HG03097 (cell line): ENCODE measurements around the gene CACNA1A.

Experiments
- ATAC-seq: cut with Tn5 transposase; IDR thresholded peaks from one replicate; pipeline ENCODE4 v1.9.1; 2021; ENCODE audit not compliant: unreplicated experiment, low FRiP score

The CACNA1A gene

DNA sequence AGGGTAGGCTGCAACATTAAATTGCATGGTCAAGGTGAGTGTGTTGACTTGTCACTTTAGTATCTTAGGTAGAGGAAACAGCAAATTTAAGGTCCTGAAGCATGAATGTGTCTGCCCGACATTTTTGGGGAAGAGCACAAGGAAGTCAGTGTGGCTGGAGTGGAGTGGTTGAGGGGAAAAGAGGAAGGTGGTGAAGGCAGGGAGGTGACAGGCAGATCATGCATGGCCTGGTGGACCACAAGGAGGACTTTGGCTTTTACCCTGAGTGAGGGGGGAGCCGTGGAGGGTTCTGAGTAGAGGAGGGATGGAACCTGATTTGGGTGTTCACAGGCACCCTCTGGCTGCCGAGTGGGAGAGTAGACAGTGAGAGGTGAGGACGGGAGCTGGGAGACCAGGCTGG lies 188.1 kb downstream of the CACNA1A start:
- ATAC-seq: no peak

DNA sequence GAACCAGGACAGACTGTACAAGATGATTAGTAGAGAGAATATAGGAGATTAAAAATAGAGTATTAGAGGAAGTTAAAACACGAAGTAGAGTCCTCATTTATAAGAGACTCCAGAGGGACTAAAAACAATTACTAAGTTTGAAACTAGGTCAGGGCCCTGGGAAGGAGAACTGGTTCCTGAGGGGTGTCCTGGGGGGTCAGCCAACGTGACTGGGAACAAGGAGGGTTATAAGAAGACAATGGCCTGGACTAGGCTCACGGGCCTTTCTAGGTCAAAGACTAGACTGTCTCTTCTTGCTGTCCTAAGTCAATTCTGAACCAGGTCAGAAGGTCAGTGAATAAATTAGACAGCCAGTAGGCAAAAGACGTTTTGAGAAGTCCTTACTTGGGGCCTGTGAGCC lies 190.8 kb downstream of the CACNA1A start:
- ATAC-seq: no peak

DNA sequence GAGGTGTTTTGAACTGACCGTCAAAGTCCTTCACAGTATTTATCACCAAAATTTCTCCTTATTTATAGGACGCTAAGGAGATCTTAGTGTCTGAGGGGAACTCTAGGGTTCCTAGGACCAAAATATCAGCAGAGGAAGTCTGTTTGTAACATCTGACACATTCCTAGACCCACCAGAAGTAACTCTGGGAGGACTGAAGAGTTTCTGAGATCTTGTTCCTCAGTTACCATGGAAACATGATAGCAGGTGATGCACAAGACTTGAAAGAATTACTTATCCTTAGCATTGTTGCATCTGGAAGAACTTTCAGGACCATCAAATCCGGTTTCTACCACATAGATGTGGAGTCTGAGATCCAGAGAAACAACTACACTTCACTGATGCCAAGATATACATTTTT lies 191.5 kb downstream of the CACNA1A start:
- no peak for ATAC-seq

DNA sequence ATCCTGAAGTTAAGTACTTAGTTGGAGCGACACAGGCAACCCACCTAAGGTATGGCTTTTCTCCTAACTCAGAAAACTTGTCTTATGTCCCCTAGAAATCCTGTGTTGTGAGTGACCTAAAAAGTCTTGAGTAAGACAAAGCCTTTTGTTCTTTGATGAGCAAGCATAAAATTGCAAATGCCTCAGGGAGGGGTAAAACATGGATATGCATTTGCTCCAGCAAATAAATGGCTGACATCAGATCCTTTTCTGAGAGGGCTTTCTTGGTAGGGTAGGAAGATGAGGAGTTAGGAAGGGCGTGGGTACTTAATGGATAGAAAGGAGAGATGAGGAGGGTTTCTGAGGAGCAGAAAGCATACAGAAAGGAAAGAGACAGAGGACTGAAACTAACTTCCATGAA lies 192.4 kb downstream of the CACNA1A start:
- no peak for ATAC-seq

DNA sequence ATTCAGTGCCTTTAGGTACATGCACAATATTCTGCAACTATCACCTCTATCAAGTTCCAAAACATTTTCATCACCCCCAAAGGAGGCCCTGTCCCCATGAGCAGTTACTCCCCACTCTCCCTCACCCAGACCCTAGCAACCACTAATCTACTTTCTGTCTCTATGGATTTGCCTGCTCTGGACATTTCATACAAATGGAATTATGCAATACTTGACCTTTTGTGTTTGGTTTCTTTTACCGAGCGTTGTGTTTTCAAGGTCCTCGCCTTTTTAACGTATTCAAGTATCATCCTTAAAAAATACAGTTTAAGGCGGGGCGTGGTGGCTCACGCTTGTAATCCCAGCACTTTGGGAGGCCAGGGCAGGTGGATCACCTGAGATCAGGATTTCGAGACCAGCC lies 196.4 kb downstream of the CACNA1A start:
- ATAC-seq: no peak

DNA sequence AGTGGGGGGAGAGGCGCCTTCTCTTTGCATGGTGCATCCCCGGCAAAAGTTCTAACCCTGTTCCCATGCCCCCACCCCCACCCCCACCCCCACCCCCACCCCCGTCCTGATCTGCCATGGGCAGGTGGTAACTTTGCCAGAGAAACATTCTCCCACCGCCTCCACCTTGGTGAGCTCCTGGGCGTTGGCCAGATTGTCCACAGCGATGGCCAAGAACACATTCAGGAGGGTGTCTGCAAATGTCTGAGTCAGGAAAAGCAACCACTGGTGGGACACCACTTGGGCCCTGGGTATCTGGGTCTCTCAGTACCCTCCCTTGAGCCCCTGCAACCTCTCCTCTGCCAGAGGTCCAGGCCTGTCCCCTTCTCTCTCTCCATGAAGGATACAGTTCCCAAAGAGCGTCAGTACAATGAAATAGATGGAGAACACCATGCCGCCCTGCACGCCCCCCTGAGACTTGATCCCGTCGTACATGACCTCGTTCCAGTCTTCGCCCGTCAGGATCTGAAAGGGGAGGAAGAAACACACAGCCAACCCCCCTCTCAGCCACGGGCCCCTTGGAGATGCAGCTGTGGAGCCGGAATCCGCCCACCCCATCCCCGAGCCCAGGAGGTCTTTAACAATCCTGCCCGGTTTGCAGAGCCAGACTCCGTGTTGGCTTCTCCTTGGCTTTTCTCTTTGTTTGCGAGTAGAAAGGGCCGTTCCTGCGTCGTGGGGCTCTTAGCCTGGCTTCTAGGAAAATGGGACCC lies 202.7 kb downstream of the CACNA1A start:
- ATAC-seq: no peak

DNA sequence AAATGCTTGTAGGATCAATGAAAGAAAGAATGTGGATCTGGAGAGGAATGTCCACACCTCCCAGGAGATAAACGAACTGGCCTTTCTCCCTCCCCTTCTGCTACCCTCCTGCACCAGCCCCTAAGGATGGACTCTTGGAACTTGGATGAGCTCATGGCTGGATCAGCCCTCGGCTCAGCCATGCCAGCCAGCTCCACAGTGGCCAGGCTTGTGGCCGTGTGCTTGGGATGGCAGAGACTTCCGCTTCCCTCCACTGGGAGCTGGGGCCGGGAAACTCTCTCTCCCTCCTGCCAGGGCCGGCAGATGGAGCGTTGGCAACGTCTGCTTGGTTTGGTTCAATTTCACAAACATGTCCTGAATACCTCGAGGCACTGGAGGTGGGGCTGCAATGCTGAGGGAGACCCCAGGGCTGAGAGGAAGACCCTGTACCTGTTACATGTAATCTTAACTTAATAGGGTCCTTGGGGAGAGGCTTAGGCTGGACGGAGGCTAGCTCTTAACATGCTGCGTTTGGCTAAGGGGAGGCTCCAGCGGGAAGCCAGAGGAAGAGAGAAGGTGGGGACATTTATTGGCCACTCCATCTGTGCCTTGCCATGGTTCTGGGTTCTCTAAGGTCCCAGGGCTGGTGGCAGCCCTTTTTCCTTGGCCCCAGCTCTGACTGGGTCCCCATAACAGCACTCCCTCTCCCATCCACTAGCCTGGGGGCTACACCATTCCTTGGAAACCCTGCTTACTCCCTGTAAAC lies 203.6 kb downstream of the CACNA1A start:
- ATAC-seq: no peak

DNA sequence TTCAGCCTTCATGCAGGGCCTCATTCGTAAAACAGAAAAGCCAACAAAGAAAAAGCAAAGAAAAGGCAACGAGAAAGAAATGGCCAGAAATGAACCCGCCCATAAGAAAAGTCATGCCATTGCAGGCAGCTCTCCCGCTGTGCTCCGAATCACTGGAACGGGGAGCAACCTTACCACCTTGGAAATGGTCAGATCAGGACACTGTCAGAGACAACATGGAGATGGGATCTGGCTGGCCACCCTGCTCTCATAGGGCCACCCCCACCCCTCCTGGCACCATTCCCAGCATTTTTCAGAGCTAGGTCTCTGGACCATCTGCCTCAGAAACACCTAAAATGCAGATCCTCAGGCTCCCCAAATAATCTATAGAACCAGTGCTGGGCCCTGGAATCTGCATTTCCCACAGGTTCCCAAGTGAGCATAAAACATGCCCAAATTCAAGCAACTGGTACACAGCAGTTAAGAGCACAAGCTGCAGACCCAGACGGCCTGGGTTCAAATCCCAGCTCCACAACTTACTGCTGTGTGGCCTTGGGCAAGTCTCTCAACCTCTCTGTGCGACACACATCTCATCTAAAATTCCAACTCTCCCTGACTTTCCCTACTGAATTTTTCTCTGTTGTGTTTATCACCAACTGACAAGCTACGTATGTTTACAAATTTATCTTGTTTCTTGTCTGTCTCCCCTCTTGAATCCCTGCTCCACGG lies 204.5 kb downstream of the CACNA1A start:
- no peak for ATAC-seq

DNA sequence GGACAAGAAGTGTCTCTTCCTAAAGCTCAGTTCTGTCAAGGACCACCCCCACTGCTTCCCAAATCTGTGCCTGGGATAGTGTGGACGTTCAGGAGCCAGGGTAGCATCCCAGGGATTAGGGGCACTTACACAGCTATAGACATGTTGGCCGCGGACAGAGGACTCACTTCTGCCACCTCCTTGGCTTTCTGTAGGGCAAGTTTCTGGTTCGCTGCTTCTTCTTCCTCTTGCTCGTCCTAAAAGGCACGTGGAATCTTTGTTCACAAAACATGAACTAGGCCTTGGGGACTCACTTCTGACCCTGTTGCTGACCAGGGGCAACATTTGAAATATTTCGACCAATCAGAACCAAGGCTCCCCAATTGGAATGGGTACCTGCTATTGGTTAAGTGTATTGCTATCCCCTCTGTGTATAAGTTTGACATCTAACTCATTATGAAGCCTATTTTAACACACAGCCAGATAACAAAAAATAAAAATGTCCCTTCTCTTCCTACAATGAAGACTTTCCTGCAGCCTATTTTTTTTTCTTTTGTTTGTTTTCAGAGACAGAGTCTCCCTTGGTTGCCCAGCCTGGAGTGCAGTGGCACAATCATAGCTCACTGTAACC lies 205.8 kb downstream of the CACNA1A start:
- ATAC-seq: no peak

DNA sequence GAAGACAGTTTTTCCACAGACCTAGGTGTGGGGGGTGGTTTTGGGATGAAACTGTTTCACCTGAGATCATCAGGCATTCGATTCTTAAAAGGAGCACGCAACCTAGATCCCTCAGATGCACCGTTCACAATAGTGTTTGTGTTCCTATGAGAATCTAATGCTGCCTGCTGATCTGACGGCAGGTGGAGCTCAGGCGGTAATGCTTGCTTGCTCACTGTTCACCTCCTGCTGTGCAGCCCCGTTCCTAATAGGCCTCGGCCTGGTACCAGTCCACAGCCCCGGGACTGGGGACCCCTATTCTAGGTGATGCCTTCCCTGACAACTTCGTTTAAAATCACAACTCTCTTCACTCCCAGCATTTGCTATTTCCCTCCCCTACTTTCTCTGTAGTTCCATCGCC lies 206.4 kb downstream of the CACNA1A start:
- no peak for ATAC-seq

DNA sequence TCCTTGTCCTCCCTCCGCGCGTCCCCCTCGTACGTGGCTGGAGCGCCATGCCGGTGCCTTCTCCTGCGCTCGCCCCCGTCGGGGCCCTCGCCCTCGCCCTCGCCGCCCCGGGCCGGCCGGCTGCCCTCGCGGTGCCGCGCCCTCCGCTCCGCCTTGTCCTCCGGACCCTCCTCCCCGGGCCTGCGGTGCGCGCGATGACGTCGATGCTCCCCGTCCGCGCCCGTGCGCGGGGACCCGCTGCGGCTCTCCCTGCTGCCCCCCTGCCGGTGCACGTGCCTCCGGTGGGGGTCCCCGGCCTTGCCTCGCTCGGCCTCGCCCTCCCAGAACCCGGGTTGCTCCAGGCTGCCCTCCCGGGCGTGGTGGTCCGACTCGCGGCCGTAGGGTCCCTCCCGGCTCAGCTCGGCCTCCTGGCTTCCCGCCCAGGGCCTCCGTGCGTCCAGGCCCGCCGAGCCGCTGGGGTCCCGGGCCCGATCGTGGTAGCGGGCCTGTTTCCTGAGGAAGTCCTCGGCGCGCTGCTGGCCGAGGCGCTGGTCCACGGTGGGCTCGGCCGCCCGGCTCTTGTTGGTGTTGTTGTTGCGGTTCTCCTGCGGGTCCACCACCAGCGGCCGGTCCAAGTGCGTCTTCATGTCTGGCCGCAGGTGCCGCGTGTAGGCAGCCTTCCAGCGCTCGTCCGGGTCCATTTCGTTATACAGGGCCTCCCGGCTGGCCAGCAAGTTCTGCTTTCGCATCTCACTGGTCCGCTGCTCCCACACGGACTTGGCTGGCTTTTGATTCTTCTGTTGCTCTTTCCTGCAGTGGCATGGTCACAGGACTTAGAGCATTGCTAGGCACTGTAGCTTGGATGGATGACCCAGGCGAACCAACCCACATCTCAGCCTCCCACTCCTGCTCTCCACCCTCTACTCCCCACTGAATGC lies 207.5 kb downstream of the CACNA1A start:
- ATAC-seq: no peak

DNA sequence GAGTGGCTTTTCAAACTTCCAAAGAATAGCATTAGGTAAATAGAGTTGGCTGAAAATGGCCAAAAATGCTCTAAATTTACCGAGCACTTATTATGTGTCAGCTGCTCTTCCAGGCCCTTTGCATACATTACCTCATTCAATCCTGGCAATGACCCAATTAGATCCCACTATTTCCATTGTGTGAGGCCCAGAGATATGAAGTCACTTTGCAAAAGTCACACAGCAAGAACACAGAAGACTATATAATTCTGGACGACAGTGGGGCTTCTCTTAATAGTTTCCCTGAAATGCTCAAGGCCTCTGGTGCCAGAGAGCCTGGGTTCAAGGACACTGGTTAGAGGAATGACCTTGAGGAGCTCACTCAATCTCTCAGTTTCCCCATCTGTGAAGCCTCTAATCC lies 209.3 kb downstream of the CACNA1A start:
- no peak for ATAC-seq

DNA sequence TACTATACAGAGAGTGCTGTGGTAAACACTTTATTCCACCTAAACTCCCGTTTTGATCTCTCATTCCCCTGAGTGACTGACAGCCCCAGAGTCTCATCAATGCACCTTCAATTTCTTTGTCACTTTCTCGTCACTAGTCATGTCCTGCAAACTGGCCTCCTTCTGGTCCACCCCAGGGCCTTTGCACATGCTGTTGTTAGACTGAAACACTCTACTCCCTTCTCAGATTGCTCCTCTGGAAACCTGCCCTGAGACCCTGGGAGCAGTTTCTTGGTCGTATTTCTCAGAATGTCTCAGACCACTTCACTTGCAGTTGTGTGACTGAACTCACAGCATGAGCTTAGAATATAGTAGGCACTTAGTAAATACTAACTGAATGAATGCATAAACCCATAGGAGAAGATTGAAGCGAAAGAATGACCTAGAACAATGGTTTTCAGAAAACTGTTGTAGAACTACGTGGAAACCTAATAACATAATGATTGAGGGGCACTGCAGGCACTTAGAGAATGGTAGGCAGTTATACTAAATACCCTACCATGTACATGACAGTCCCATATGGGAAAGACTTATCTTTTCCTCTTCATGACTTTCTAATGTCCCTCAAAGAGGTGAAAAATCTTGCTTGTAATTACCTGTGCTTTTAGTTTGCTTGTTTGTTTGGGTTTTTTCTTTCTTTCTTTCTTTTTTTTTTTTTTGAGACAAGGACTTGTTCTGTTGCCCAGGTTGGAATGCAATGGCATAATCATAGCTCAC lies 211.3 kb downstream of the CACNA1A start:
- no peak for ATAC-seq

DNA sequence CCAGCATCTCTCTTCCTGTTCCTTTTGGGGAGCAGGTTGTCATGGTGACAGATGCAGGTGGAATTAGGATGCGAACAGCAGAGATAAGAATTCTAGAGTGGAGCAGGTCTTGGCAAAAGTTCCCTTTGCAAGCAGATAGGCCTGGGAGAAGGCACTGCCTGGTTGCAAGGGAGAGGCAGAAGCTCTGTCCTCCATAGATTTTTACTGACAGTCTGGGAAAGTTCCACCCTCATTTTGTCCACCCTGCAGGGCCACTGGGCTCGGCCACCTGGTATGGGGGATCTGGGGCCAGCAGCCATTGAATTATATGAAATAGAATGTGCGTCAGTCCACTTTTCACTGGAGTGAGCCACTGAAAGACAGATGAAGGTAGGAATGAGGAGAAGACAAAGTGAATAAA lies 214.4 kb downstream of the CACNA1A start:
- no peak for ATAC-seq

DNA sequence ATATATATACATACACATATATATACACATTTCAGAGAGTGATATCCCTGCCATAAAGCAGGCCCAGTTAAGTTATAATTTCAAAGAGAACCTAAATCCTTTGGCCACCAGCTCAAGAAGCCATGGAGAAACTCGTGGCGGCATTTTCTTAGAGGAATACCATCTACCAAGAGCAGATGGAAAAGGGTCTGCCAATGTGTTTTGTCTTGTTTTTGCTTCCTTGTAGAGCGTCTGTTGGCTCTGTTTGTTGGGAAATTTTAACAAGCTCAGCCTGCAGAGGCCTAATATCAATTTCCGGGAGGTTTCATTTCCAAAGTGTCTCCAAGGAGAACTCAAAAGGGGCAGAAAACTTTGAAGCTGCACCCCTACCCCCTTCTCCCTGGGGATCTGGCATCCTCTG lies 215.5 kb downstream of the CACNA1A start:
- no peak for ATAC-seq

DNA sequence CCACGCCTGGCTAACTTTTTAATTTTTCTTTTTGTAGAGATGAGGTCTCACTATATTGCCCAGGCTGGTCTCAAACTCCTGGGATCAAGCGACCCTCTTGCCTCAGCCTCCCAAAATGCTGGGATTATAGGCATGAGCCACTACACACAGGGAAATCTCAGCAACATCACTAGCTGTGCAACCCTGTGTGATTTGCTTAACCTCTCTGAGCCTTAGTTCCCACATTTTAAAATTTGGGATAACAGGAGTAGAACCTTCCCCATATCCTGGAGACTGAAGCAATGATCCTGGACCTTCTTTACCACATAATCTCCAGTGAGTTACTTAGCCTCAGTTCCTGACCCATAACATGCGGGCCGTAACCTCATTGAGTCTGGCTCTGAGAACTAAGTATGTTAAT lies 217.0 kb downstream of the CACNA1A start:
- ATAC-seq: no peak

DNA sequence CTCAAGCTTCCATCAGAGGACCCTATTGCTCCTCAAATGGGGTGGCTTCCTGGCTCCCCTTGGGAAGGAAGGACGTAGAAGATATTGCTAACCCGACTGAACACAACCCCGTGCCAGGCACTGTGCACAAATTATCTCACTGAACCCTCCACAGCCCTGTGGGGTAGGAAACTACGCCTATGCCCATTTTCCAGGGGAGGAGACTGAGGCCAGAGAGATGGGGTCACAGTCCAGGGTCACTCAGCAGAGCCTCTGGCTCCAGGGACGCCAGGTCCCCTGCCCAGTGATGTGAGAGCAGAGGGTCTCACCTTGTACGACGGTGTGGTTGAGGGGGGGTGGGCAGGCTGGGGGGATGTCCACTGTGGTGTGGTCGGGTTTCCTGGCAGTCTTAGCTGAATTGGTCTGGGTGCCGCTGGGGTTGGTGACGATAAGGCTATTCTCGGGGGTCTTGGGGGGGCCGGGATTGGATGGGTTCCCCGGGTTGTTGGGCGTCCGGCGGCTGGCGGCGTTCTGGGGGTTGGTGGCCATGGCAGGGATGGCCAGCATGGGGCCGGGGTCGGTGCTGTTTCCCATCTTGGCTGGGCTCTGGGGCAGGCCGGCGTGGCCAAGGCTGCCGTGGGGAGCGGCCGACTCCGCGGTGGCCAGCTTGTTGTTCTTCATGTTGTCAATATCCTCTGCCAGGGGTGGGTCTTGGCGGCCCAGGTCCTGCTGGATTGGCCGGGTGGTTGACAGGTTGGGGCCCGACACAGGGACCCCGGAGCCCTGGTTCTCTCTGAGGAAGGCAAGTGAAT lies 219.9 kb downstream of the CACNA1A start:
- ATAC-seq: no peak
